ENCODE results near the gene PXYLP1.

PXYLP1 gene

DNA sequence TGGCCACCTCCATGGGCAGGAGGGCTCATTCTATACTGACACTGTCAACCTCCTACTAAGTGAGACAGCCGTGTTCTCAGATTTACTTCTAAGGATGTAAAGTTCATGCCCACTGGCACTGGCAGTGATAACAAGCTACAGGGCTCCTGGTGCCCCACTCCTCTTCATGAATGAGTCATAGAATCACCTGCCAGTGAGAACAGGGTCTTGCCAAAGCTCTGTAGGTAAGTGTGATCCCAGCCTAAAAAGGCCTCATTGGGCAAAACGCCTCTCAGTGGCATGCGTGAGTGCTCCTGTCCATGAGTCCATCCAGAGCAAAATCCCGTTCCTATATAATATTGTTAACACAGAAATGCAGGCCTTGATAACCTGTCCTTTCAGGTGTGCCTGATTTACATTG, 17.4 kb downstream of the PXYLP1 start:
- H3K4me1 Mint-ChIP-seq (ENCODE audit: low read depth) = peaks cover 7% of the 10 kb centered on the region
- H3K27ac Mint-ChIP-seq = no peak overlapping the region
- H3K27me3 Mint-ChIP-seq = no peaks in the 10 kb centered on the region
- no peaks in the 10 kb centered on the region for H3K36me3 Mint-ChIP-seq (ENCODE audit: low read depth)
- intact Hi-C loops (cut with micrococcal nuclease) = no loop called here
- no peak overlapping the region for H3K4me3 Mint-ChIP-seq
- no peaks in the 10 kb centered on the region for H3K9me3 Mint-ChIP-seq

DNA sequence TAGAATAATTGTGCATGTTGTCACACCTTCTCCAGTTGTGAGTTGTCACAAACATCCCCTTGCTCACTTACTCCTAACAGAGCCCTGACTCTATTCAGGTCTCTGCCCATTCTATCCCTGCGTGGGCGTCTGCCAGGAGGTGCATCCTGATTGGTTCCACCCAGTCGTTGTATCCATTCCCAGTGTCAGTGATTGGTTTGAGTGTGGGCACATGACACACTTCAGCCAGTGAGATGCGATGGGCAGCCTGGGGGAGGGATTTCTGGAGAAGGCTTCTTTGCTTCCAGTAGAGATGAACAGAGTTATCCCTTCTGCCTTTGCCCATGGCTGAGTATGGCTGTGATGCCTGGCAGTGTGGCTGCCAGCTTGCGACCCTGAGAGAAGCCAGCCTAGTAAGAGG, 18.7 kb downstream of the PXYLP1 start:
- Mint-ChIP-seq H3K27me3 (no peaks in the 10 kb centered on the region), H3K4me3 (no peak overlapping the region), H3K4me1 (ENCODE audit: low read depth) (peaks cover 7% of the 10 kb centered on the region), H3K9me3 (no peaks in the 10 kb centered on the region), H3K27ac (no peak overlapping the region), H3K36me3 (ENCODE audit: low read depth) (no peaks in the 10 kb centered on the region)
- intact Hi-C loops (cut with micrococcal nuclease) = no loop called here

DNA sequence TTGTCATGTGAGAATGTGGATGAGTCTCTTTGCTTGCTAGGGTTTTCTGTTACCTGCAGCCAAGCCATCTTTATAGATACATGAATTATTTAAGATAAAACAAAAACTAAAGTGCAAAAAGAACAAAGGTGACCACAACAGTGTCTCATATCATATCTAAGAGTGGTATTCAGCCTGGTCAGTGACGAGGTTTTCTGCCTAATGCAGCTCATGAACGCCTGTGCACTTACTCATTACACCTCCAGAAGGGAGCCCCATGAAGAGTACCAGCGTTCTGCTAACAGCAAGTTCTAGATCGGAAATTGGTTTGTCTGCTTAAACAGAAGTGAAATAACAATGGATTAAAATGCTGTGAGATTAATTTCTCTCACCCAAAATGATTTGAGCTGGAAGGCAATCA, 19.2 kb downstream of the PXYLP1 start:
- no peaks in the 10 kb centered on the region for H3K27me3 Mint-ChIP-seq
- intact Hi-C loops (cut with micrococcal nuclease) = no loop called here
- H3K4me1 Mint-ChIP-seq (ENCODE audit: low read depth) = peaks cover 7% of the 10 kb centered on the region
- no peak overlapping the region for H3K27ac Mint-ChIP-seq
- H3K36me3 Mint-ChIP-seq (ENCODE audit: low read depth) = no peaks in the 10 kb centered on the region
- no peak overlapping the region for H3K4me3 Mint-ChIP-seq
- no peaks in the 10 kb centered on the region for H3K9me3 Mint-ChIP-seq

DNA sequence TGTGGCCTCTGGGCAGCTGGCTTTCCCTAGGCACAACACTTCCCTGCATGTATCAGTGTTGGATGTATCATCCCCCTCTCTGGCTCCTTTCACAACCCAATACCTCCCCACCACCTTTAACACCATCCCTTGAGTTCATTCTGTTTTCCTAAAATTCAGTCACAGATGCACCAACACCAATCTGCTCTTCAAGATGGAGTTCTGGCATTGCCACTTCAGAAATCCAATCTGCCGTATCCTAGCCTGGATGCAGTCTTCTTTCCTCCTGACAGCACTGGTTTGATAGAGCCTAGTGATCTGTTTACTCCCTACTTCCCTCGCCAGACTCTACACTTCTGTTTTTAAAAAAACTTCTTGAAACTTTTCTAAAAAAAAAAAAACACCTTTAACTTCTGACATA, 21.7 kb downstream of the PXYLP1 start:
- Mint-ChIP-seq H3K27me3 (no peaks in the 10 kb centered on the region), H3K4me3 (no peak overlapping the region), H3K4me1 (ENCODE audit: low read depth) (peaks cover 13% of the 10 kb centered on the region), H3K9me3 (no peaks in the 10 kb centered on the region), H3K27ac (no peak overlapping the region), H3K36me3 (ENCODE audit: low read depth) (no peaks in the 10 kb centered on the region)
- intact Hi-C loops (cut with micrococcal nuclease) = no loop called here

DNA sequence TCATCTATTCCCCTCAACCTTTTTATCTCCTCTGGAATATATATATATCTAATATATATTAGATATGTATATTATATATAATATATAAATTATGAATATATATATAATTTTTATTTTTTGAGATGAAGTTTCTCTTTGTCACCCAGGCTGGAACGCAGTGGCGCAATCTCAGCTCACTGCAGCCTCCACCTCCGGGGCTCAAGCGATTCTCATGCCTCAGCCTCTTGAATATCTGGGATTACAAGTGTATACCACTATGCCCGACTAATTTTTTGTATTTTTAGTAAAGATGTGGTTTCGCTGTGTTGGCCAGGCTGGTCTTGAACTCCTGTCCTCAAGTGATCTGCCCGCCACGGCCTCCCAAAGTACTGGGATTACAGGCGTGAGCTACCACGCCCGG, 22.2 kb downstream of the PXYLP1 start:
- H3K4me1 Mint-ChIP-seq (ENCODE audit: low read depth) = peaks cover 14% of the 10 kb centered on the region
- no peak overlapping the region for H3K4me3 Mint-ChIP-seq
- H3K36me3 Mint-ChIP-seq (ENCODE audit: low read depth) = no peaks in the 10 kb centered on the region
- H3K27ac Mint-ChIP-seq = no peak overlapping the region
- no peaks in the 10 kb centered on the region for H3K27me3 Mint-ChIP-seq
- intact Hi-C loops (cut with micrococcal nuclease) = no loop called here
- H3K9me3 Mint-ChIP-seq = no peaks in the 10 kb centered on the region

DNA sequence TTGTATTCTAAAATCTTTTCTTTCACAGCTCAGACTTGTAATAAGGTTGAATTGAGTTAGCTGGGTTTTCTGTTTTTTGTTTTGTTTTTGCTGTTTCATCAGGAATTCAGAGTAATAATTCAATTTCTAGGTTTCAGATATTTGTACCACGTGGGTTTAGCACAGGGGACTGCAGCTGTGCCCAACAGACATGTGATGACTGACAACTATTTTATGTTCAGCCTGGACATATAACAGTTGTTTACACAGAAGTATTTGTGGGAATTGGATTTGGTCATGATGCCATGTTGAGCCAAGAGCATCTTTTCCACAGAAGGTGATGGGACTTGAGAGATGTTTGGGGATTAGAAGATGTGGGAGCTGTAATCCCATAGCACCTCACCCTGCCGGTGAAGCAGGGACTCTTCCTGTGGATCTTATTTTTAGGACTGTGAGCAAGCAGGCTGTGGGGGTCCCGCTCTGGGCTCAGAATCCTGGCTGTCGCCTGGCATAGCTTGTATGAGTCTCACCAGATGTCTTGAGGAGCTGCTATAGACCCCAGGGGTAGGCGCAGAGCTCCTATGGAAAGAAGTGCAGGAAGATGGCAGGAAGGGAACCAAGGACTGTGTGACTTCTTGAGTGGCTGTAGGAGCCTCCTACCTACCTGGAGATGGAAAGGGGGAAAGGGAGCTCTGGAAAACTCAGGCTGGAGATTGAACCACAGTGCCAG, 23.7 kb downstream of the PXYLP1 start:
- intact Hi-C loops (cut with micrococcal nuclease) = no loop called here
- H3K27me3 Mint-ChIP-seq = no peaks in the 10 kb centered on the region
- H3K36me3 Mint-ChIP-seq (ENCODE audit: low read depth) = peaks cover 3% of the 10 kb centered on the region
- H3K9me3 Mint-ChIP-seq = no peaks in the 10 kb centered on the region
- no peak overlapping the region for H3K27ac Mint-ChIP-seq
- peaks cover 14% of the 10 kb centered on the region for H3K4me1 Mint-ChIP-seq (ENCODE audit: low read depth)
- H3K4me3 Mint-ChIP-seq = no peak overlapping the region

DNA sequence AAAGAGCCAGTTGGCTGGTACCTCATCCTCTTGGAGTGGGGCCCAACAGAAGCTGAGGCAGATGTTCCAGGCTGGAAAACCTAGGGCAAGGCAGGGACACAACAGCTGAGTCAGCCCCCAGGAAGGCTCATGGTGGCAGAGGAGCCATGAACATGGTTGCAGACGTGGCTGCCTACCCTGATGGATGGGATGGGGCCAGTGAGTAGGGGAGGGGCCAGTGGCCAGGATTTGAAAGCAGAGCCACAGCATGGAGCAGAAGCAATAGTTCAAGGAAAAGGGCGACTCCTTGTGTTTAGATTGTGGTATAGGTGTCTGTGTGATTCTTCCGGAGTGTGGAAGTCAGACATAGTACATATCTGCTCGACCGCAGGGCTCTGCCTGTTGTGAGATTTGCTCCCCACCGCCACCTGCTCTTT, 24.2 kb downstream of the PXYLP1 start:
- Mint-ChIP-seq H3K9me3 (no peaks in the 10 kb centered on the region), H3K27me3 (no peaks in the 10 kb centered on the region), H3K36me3 (ENCODE audit: low read depth) (peaks cover 9% of the 10 kb centered on the region), H3K4me1 (ENCODE audit: low read depth) (peaks cover 16% of the 10 kb centered on the region), H3K27ac (no peak overlapping the region), H3K4me3 (no peak overlapping the region)
- intact Hi-C loops (cut with micrococcal nuclease) = no loop called here

DNA sequence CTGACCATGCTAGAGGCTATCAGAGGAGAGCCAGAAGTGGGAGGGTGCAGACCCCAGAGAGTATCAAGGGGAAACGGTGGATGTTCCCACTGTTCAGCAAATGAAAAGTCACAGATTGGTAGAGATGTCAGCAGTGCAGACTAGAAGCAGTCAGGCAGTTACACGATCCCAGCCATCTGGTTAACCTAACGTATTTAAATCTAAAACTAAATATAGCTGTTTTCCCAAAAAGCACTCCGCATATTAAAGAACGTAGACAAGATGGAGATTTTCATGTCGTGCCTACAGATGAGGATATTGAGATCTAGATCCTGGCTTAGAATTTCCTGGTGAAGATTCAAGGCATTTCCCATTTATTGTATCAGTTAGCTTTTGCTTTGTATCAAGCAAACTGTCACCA, 25.2 kb downstream of the PXYLP1 start:
- intact Hi-C loops (cut with micrococcal nuclease) = no loop called here
- Mint-ChIP-seq H3K27ac (no peak overlapping the region), H3K9me3 (no peaks in the 10 kb centered on the region), H3K27me3 (no peaks in the 10 kb centered on the region), H3K36me3 (ENCODE audit: low read depth) (peaks cover 12% of the 10 kb centered on the region), H3K4me1 (ENCODE audit: low read depth) (peaks cover 26% of the 10 kb centered on the region), H3K4me3 (no peak overlapping the region)

DNA sequence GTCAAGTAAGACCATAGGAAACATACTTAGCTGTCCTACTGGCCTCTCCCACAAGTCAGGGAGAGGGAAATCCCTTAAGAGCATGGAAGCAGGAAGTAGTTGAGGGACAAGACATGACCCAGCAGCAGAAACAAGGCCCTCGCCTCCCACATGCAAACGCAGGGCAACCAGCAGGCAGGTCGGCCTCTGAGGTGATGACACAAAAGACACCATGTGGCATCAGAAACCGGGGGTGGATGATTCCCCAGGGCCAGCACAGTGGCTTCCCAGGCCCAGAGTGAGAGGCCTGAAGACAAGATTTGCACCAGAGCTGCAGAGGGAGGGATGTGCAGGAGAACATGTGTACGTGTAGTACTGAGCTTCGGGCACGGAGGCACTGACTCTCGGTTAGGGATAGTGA, 26.3 kb downstream of the PXYLP1 start:
- no peaks in the 10 kb centered on the region for H3K27me3 Mint-ChIP-seq
- intact Hi-C loops (cut with micrococcal nuclease) = no loop called here

DNA sequence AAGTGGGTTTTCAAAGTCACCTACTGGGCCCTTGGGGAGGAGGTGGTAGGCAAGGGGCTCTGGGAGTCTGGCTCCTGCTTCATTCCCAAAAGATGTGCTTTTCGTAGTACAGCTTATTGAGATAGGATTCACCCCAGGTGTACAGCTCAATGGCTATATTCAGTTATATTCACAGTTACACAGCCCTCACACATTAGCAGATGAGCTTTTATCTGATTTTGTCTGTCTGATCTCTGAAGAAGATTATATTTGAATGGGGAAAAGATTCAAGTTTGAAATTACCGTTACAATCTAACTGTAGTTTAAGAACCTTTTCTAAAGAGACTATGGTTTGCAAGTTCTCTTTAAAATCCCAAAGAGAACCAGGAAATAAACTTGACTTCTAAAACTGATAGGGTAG, 27.3 kb downstream of the PXYLP1 start:
- Mint-ChIP-seq H3K9me3 (no peaks in the 10 kb centered on the region), H3K27me3 (no peaks in the 10 kb centered on the region), H3K27ac (no peak overlapping the region), H3K36me3 (ENCODE audit: low read depth) (peaks cover 17% of the 10 kb centered on the region), H3K4me3 (no peak overlapping the region), H3K4me1 (ENCODE audit: low read depth) (peaks cover 32% of the 10 kb centered on the region)
- intact Hi-C loops (cut with micrococcal nuclease) = no loop called here

More for the DNA sequence above, 26.3 kb downstream of the PXYLP1 start:
- H3K36me3 Mint-ChIP-seq (ENCODE audit: low read depth) = peaks cover 12% of the 10 kb centered on the region
- no peak overlapping the region for H3K27ac Mint-ChIP-seq
- H3K4me3 Mint-ChIP-seq = no peak overlapping the region
- H3K9me3 Mint-ChIP-seq = no peaks in the 10 kb centered on the region
- peaks cover 34% of the 10 kb centered on the region for H3K4me1 Mint-ChIP-seq (ENCODE audit: low read depth)

DNA sequence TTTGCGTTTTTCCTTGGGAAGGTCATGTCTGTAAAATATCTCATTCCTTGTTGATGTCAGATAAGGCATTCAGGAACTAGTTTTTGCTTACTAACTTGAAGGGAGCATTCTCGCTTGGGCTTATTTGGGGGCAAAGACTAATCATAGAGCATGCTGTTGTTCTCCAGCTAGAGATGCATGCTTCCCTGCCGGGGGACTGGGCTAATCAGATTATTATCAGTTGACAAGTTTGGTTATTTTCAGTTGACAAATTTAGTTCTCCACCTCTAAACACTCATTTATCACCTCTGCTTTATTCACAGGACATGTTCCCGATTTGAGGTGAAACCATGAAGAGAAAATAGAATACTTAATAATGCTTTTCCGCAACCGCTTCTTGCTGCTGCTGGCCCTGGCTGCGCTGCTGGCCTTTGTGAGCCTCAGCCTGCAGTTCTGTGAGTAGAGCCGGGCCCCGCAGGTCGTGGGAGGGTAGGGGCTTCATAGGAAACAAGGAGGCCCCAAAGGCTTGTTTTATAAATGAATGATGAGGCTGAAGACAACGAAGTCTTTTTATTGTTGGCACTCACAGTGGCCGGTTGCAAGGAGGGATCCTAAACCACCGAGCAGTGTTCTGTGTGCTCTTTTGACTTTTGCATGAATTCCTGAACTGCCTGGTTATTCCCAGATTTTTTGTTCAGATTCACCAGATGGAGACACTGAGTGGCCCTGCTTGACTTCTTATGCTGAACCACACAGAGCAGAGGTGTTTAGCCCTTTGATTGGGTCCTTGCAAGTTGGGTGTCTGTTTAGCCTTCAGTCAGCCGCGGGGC, 28.4 kb downstream of the PXYLP1 start:
- Mint-ChIP-seq H3K4me1 (ENCODE audit: low read depth) (peaks cover 32% of the 10 kb centered on the region), H3K36me3 (ENCODE audit: low read depth) (peaks cover 24% of the 10 kb centered on the region), H3K9me3 (no peaks in the 10 kb centered on the region), H3K27me3 (no peaks in the 10 kb centered on the region), H3K4me3 (no peak overlapping the region), H3K27ac (no peak overlapping the region)
- intact Hi-C loops (cut with micrococcal nuclease) = no loop called here

DNA sequence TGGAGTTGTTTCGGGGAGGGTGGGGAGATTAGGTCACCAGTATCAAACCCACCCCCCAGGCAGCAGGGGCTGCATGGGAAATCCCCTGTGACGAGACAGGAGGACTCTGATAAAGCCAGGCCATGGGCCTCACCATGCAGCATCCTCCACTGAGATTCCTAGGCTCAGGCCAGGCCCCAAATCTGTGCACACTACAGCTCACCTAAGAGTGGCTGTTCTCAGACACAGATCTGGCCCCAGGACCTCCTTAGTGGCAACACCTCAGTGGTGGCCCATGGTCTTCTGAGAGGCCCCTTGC, 29.0 kb downstream of the PXYLP1 start:
- peaks cover 37% of the 10 kb centered on the region for H3K4me1 Mint-ChIP-seq (ENCODE audit: low read depth)
- H3K4me3 Mint-ChIP-seq = no peak overlapping the region
- intact Hi-C loops (cut with micrococcal nuclease) = no loop called here
- H3K27me3 Mint-ChIP-seq = no peaks in the 10 kb centered on the region
- H3K36me3 Mint-ChIP-seq (ENCODE audit: low read depth) = peaks cover 25% of the 10 kb centered on the region
- H3K27ac Mint-ChIP-seq = peak overlapping the region; percentile 33
- no peaks in the 10 kb centered on the region for H3K9me3 Mint-ChIP-seq

DNA sequence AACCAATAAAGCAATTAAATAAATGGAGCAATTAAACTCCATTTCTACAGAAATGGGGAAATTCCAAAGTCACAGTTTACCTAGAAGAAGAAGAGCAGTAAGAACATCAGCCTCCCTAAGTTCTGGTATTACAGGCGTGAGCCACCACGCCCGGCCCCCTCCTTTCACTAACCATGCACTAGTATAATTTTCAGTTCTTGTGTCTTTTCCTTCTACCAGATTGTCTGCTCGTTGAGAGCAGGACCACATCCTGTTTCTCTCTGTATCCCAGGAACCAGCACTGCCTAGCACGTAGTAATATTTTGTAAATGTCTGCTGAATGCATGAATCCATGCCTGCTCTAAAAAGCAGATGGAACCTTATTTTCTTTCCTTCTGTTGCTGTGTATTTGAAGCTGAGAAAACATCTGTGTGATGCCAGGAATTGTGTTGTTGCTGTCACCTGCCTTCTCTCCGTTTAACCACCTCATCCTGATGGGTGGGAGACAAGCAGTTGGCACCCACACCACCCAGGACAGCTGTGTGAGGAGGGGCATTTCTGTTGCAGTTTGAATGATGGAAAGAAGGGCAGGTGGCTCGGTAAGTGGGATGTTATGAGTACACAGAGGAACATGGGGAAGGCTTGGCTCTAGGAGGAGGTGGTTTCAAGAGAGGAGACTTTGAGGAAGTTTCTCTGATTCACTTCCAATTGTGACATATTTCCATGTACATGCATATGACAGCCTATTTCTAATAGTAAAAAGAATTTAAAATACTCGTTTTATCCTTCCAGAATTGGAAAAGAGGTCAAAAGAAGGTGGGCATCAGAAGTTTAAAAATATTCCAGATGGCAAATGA, 30.1 kb downstream of the PXYLP1 start:
- peak overlapping the region; percentile 33 for H3K27ac Mint-ChIP-seq

DNA sequence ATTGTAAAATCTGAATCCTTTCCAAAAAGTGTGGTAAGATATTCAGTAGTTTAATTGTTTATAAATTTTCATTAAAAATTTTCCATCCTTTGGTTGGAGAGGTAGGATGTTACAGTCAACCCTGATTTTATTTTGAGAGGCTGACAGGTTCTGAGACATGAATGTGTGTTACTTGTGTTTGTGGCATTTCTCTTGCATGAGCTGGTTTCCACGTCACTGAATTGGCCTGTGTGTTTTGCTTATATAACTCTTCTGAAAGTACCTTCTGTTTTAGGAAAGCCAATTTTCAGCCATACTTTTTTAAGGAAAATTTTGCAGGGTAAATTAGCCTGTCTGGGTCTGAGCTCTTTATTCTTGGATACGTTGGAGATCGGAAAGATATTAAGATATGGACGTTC, 30.7 kb downstream of the PXYLP1 start:
- H3K4me1 Mint-ChIP-seq (ENCODE audit: low read depth) = peaks cover 52% of the 10 kb centered on the region
- peak overlapping the region; percentile 32 for H3K27ac Mint-ChIP-seq
- H3K4me3 Mint-ChIP-seq = no peak overlapping the region
- no peaks in the 10 kb centered on the region for H3K27me3 Mint-ChIP-seq
- no peaks in the 10 kb centered on the region for H3K9me3 Mint-ChIP-seq
- H3K36me3 Mint-ChIP-seq (ENCODE audit: low read depth) = peaks cover 25% of the 10 kb centered on the region
- intact Hi-C loops (cut with micrococcal nuclease) = no loop called here

More for the DNA sequence above, 30.1 kb downstream of the PXYLP1 start:
- Mint-ChIP-seq H3K27me3 (no peaks in the 10 kb centered on the region), H3K9me3 (no peaks in the 10 kb centered on the region), H3K4me1 (ENCODE audit: low read depth) (peaks cover 46% of the 10 kb centered on the region), H3K4me3 (no peak overlapping the region), H3K36me3 (ENCODE audit: low read depth) (peaks cover 25% of the 10 kb centered on the region)
- intact Hi-C loops (cut with micrococcal nuclease) = no loop called here
